H9 (cell line): Measurements from ENCODE around the gene DGKB. TPM values are rescaled to one million over a fixed set of nuclear protein-coding genes. Genes with fewer than 3 reads are reported as not detected.

Source experiments
- DNase-seq: peaks from one replicate; pipeline ENCODE4 v3.0.0-alpha.2; 2017
- H2AFZ ChIP-seq: one replicate; pipeline ENCODE4 v1.6.1; 2013; ENCODE audit warnings: mild to moderate bottlenecking, low read length, control low read depth, moderate library complexity
- H2AK5ac ChIP-seq: 2 replicates; pipeline ENCODE4 v1.6.1; 2013; ENCODE audit warnings: low read length, control low read depth, mixed read lengths; ENCODE audit not compliant: insufficient read length
- H2BK120ac ChIP-seq: one replicate; pipeline ENCODE4 v1.6.1; 2013; ENCODE audit warnings: low read depth, mild to moderate bottlenecking, low read length, control low read depth, inconsistent platforms; ENCODE audit not compliant: poor library complexity, severe bottlenecking
- H2BK12ac ChIP-seq: 2 replicates; pipeline ENCODE4 v1.6.1; 2013; ENCODE audit warnings: low read length, control low read depth, mixed read lengths, low read depth; ENCODE audit not compliant: insufficient read length
- H2BK15ac ChIP-seq: 2 replicates; pipeline ENCODE4 v1.6.1; 2013; ENCODE audit warnings: low read depth, low read length, control low read depth
- H2BK20ac ChIP-seq: one replicate; pipeline ENCODE4 v1.6.1; 2013; ENCODE audit warnings: low read depth, mild to moderate bottlenecking, low read length, control low read depth, inconsistent platforms; ENCODE audit not compliant: poor library complexity, severe bottlenecking
- H2BK5ac ChIP-seq: 2 replicates; pipeline ENCODE4 v1.6.1; 2013; ENCODE audit warnings: low read length, control low read depth, mixed read lengths; ENCODE audit not compliant: insufficient read length
- H3K14ac ChIP-seq: 2 replicates; pipeline ENCODE4 v1.6.1; 2013; ENCODE audit warnings: low read length, control low read depth; ENCODE audit not compliant: insufficient read depth
- H3K18ac ChIP-seq: 2 replicates; pipeline ENCODE4 v1.6.1; 2013; ENCODE audit warnings: low read depth, mild to moderate bottlenecking, mixed read lengths, low read length, control low read depth; ENCODE audit not compliant: insufficient read length
- H3K23ac ChIP-seq: 2 replicates; pipeline ENCODE4 v1.6.1; 2013; ENCODE audit warnings: low read length, control low read depth, mixed read lengths, low read depth; ENCODE audit not compliant: insufficient read length
- H3K23me2 ChIP-seq: 2 replicates; pipeline ENCODE4 v1.6.1; 2013; ENCODE audit warnings: low read depth, mild to moderate bottlenecking, mixed read lengths, low read length, control low read depth; ENCODE audit not compliant: insufficient read length, poor library complexity, severe bottlenecking
- H3K27ac ChIP-seq: 2 replicates; pipeline ENCODE4 v1.5.1; 2013; ENCODE audit warnings: low read length, control low read depth, mixed read lengths, low read depth; ENCODE audit not compliant: insufficient read length
- H3K27me3 ChIP-seq: 2 replicates; pipeline ENCODE4 v1.6.1; 2013; ENCODE audit warnings: low read length, control low read depth, inconsistent platforms; ENCODE audit not compliant: insufficient read depth
- H3K4ac ChIP-seq: 2 replicates; pipeline ENCODE4 v1.6.1; 2013; ENCODE audit warnings: low read depth, mild to moderate bottlenecking, control low read depth, inconsistent platforms, low read length, moderate library complexity
- H3K4me1 ChIP-seq: 2 replicates; pipeline ENCODE4 v1.6.1; 2013; ENCODE audit warnings: low read length, control low read depth, inconsistent platforms; ENCODE audit not compliant: insufficient read depth
- H3K4me2 ChIP-seq: 2 replicates; pipeline ENCODE4 v1.6.1; 2013; ENCODE audit warnings: low read length, control low read depth, mixed read lengths; ENCODE audit not compliant: insufficient read length, insufficient read depth
- H3K56ac ChIP-seq: 2 replicates; pipeline ENCODE4 v1.6.1; 2013; ENCODE audit warnings: low read depth, mild to moderate bottlenecking, mixed read lengths, low read length, control low read depth; ENCODE audit not compliant: insufficient read length
- H3K79me1 ChIP-seq: 2 replicates; pipeline ENCODE4 v1.6.1; 2013; ENCODE audit warnings: low read depth, mild to moderate bottlenecking, moderate library complexity, low read length, control low read depth, inconsistent platforms; ENCODE audit not compliant: insufficient read depth, poor library complexity, severe bottlenecking
- H3K79me2 ChIP-seq: 2 replicates; pipeline ENCODE4 v1.6.1; 2013; ENCODE audit warnings: low read length, control low read depth, inconsistent platforms; ENCODE audit not compliant: insufficient read depth
- H3K9ac ChIP-seq: 2 replicates; pipeline ENCODE4 v1.6.1; 2013; ENCODE audit warnings: low read length, control low read depth, mixed read lengths; ENCODE audit not compliant: insufficient read length; ENCODE audit errors: extremely low read depth
- H3K9me3 ChIP-seq: one replicate; pipeline ENCODE4 v1.6.1; 2013; ENCODE audit warnings: low read depth, low read length, inconsistent platforms; ENCODE audit not compliant: control insufficient read depth
- H3T11ph ChIP-seq: one replicate; pipeline ENCODE4 v1.6.1; 2013; ENCODE audit warnings: mild to moderate bottlenecking, low read length, control low read depth, inconsistent platforms
- H4K20me1 ChIP-seq: one replicate; pipeline ENCODE4 v1.6.1; 2013; ENCODE audit not compliant: control insufficient read depth, insufficient read length, insufficient read depth
- H4K5ac ChIP-seq: 2 replicates; pipeline ENCODE4 v1.6.1; 2013; ENCODE audit warnings: low read depth, mild to moderate bottlenecking, mixed read lengths, low read length, control low read depth; ENCODE audit not compliant: insufficient read length
- H4K8ac ChIP-seq: replicated peaks from 2 replicates; pipeline ENCODE4 v1.6.1; 2013; ENCODE audit warnings: low read length, control low read depth, mixed read lengths, low read depth; ENCODE audit not compliant: insufficient read length
- H4K91ac ChIP-seq: 2 replicates; pipeline ENCODE4 v1.6.1; 2013; ENCODE audit warnings: low read depth, mild to moderate bottlenecking, moderate library complexity, mixed read lengths, low read length, control low read depth; ENCODE audit not compliant: insufficient read length
- H3K27ac Mint-ChIP-seq, 3 experiments: 2 replicates in 2 of 3; 3 replicates in 1 of 3; pipeline ENCODE4 v1.8.0; 2020 to 2021; ENCODE audit warnings: mixed read lengths in 3 of 3, mild to moderate bottlenecking in 1 of 3, moderate library complexity in 1 of 3
- H3K27me3 Mint-ChIP-seq: 2 replicates; pipeline ENCODE4 v1.8.0; 2021; ENCODE audit warnings: low read depth, mild to moderate bottlenecking, moderate library complexity, mixed read lengths
- H3K36me3 Mint-ChIP-seq, 3 experiments: 2 replicates in 2 of 3; 3 replicates in 1 of 3; pipeline ENCODE4 v1.8.0; 2020 to 2021; ENCODE audit warnings: low read depth in 3 of 3, mixed read lengths in 3 of 3; ENCODE audit not compliant: insufficient read depth in 1 of 3
- H3K4me1 Mint-ChIP-seq, 2 experiments: 2 replicates each; pipeline ENCODE4 v1.8.0; 2020; ENCODE audit warnings: mixed read lengths in 2 of 2
- H3K4me3 Mint-ChIP-seq, 2 experiments: 2 replicates in 1 of 2; 3 replicates in 1 of 2; pipeline ENCODE4 v1.8.0; 2020 to 2021; ENCODE audit warnings: mild to moderate bottlenecking in 2 of 2, mixed read lengths in 2 of 2, moderate library complexity in 1 of 2
- H3K9me3 Mint-ChIP-seq, 2 experiments: 2 replicates in 1 of 2; 3 replicates in 1 of 2; pipeline ENCODE4 v1.8.0; 2020; ENCODE audit warnings: mild to moderate bottlenecking in 2 of 2, mixed read lengths in 2 of 2, moderate library complexity in 1 of 2
- CTCF ChIP-seq: fragments of 200-600 bp; sonication (generic); conservative IDR thresholded peaks from 3 replicates; pipeline ENCODE4 v1.8.0; 2021; ENCODE audit warnings: antibody characterized with exemption, mild to moderate bottlenecking
- WGBS: extraction: QIAGEN DNeasy Blood & Tissue Kit; methylation state at CpG from one replicate; pipeline ENCODE4 v1.1.7; 2013; ENCODE audit warnings: missing lambda C conversion rate, low lambda C conversion rate, mixed read lengths; ENCODE audit not compliant: insufficient read length; ENCODE audit errors: extremely low coverage; 5-methylcytosine and 5-hydroxymethylcytosine counted together
- total RNA-seq: library from RNA; stranded (reverse); gene quantifications from 2 replicates; pipeline ENCODE4 v1.2.1, GENCODE V29; 2021

The DGKB gene
- total RNA-seq, 1 experiment from 2014 or later: 0.26 TPM

- no peaks in the 10 kb centered on the region for H3K9me3 ChIP-seq
- no peak overlapping the region for H4K5ac ChIP-seq
- H3K23ac ChIP-seq: no peak overlapping the region
- Mint-ChIP-seq H3K36me3 (no peaks in the 10 kb centered on the region), H3K4me3 (no peak overlapping the region), H3K27me3 (no peaks in the 10 kb centered on the region), H3K27ac (no peak overlapping the region), H3K4me1 (peaks cover 7% of the 10 kb centered on the region in 2 experiments), H3K9me3 (no peaks in the 10 kb centered on the region)
- H4K91ac ChIP-seq: no peak overlapping the region
- WGBS: no CpG with 5 or more reads among the region's 3 CpGs
- no peak overlapping the region for H4K8ac ChIP-seq
- H3K14ac ChIP-seq: no peak overlapping the region
- H3K4me2 ChIP-seq: no peak overlapping the region
- no peak overlapping the region for H3K4ac ChIP-seq
- no peak for TF ChIP-seq CTCF
- DNase-seq: no peak
- no peak overlapping the region for H2BK120ac ChIP-seq
- no peak overlapping the region for H2BK5ac ChIP-seq
- H3K23me2 ChIP-seq: no peaks in the 10 kb centered on the region
- H2BK12ac ChIP-seq: no peak overlapping the region
- H3K18ac ChIP-seq: no peak overlapping the region
- H2AK5ac ChIP-seq: no peak overlapping the region
- H3K56ac ChIP-seq: no peak overlapping the region
- H2BK15ac ChIP-seq: no peak overlapping the region
- H3K27ac ChIP-seq: no peak overlapping the region
- H2BK20ac ChIP-seq: no peak overlapping the region
- no peaks in the 10 kb centered on the region for H4K20me1 ChIP-seq
- H2AFZ ChIP-seq: no peak overlapping the region
- no peaks in the 10 kb centered on the region for H3K79me1 ChIP-seq
- no peak overlapping the region for H3T11ph ChIP-seq
- no peaks in the 10 kb centered on the region for H3K79me2 ChIP-seq
- H3K4me1 ChIP-seq: no peaks in the 10 kb centered on the region
- no peaks in the 10 kb centered on the region for H3K27me3 ChIP-seq
- H3K9ac ChIP-seq: no peak overlapping the region
Measured at GRCh38 chr7:14400271-14400670, 502.3 kb downstream of the DGKB start.
